HG02870 (cell line): Measurements from ENCODE around the gene RBFOX1.

Source experiments
- ATAC-seq: cut with Tn5 transposase; IDR thresholded peaks from one replicate; pipeline ENCODE4 v1.9.1; 2021; ENCODE audit warnings: mild to moderate bottlenecking, moderate library complexity; ENCODE audit not compliant: unreplicated experiment

Gene RBFOX1

DNA sequence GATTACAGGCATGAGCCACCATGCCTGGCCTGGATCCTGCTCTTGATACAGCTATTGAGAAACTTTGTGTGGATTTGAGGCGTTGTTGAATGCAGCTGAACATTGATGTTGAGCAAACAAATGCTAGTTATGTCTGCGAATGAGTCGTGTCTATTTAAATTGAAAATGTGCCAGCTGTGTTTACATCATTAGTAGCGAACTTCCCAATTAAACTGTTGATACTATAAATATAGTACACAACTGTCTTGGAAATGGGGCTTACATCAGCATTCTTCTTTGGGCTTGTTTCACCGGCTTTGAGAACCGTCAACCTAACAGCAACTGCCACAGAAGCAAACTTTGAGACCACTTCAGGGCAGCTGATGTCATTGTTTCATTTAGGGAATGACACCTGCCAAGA is 251.9 kb downstream of the RBFOX1 start:
- no peak for ATAC-seq

- ATAC-seq = no peak
Measured at GRCh38 chr16:7585705-7586104, 253.1 kb downstream of the RBFOX1 start.

DNA sequence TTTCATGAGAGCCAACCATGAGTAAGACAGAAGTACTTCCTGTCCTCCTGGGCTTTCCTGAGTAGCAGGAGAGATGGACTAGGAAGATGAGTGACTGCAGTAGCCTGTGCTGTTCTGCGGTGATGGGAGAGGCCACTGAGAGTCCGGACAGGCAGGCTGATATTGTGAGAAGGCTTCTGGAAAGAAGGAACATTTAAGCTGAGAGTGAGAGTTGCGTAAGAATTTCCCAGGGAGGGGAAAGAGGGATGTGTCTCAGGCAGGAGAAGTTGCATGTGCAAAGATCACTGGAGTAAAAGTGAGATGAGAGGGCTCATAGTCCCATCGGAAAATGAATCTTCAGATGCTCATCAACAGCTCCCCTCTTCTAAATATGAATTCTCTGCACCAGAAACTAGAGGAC is 258.3 kb downstream of the RBFOX1 start:
- no peak for ATAC-seq

DNA sequence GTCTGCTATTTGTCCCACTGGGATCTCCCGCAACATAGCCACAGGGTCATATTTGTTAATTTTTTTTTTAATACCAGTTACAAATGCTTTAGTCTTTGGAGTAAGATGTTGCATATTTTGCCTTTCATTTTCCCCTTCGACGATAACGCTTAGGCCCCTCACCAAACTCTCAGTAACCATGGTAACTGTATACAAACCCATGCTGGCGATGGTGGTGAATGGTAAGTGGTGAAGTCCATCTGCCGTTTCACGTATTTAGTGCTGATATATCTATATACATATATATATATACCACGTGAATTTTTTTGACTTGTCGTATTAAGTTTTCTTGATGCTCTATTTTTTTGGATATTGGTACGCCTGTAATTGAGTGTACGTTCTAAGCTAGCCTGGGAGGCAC is 263.7 kb downstream of the RBFOX1 start:
- no peak for ATAC-seq

GRCh38 chr16:7597677-7598076 is 265.0 kb downstream of the RBFOX1 start:
- no peak for ATAC-seq

GRCh38 chr16:7601100-7601499 is 268.5 kb downstream of the RBFOX1 start:
- ATAC-seq = no peak

DNA sequence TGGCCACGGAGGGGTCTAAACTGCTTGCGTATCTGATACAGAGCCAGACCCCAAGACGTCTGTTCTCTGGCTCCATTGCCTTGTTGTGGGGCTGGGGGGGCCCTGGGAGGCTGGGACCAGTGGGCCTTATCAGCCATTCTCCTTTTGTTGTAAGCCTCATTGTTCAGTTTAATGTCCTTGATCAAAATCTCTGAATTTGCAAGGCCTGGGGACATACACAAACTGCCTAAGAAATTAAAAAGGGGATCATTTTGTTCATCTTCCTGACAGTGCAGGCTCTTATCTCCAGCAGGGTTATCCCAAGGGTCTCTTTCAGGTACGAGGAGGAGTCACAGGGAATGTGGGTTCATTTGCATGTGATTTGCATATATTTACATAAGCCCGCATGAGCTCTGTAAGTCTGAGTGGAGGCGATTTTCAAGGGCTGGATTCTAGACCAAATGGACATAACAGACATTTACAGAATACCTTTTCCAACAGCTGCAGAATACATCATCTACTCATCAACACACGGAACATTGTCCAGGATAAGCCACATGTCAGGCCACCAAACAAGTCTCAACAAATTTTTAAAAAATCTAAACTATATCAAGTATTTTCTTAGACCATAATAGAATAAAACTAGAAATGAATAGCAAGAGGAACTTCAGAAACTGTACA is 269.8 kb downstream of the RBFOX1 start:
- no peak for ATAC-seq

DNA sequence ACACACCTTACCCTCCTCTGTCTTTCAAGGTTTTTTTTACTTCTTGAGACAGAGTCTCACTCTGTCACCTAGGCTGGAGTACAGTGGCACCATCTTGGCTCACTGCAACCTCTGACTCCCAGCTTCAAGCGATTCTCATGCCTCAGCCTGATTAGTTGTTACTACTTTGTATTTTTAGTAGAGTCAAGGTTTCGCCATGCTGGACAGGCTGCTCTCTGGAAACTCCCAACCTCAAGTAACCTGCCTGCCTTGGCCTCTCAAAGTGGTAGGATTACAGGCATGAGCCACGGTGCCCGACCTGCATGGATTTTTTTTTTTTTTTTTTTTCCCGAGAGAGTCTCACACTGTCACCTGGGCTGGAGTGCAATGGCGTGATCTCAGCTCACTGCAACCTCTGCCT is 273.2 kb downstream of the RBFOX1 start:
- ATAC-seq = no peak

DNA sequence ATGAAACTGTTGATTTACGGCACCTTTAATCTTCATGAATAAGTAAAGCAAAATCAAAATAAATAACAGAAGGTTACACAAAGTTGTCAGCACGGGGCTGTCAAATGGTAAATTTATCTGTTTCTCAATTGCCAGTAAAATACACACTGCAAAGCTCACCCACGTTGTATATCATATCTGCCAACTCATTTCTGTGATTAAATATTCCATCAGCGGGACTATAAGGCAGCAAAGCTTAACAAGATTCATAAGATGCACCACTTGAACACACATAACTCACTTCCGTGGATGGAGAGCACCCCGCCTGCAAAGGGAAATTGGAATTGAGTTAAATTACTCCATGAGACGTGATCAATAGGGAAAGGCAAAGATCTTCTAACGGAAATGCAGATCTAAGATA is 280.0 kb downstream of the RBFOX1 start:
- ATAC-seq = no peak

DNA sequence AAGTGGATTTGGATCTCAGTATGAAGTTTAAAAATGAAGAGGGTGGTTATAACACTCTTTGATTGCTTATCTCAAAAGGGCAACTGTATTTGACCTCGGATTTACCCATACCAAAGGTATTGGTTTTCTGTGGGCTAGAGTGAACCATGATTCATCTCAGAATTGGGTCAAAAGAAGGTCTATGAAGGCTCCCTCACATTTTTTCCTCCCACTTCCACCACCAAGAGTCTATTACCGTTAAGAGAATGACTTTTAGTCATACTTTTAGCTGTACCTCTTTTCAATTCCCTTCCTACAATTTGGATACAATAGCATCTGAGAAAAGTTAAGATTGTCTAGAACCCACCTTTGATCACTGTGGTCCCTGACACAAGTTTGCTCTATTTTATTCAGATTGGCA is 280.9 kb downstream of the RBFOX1 start:
- ATAC-seq = no peak

DNA sequence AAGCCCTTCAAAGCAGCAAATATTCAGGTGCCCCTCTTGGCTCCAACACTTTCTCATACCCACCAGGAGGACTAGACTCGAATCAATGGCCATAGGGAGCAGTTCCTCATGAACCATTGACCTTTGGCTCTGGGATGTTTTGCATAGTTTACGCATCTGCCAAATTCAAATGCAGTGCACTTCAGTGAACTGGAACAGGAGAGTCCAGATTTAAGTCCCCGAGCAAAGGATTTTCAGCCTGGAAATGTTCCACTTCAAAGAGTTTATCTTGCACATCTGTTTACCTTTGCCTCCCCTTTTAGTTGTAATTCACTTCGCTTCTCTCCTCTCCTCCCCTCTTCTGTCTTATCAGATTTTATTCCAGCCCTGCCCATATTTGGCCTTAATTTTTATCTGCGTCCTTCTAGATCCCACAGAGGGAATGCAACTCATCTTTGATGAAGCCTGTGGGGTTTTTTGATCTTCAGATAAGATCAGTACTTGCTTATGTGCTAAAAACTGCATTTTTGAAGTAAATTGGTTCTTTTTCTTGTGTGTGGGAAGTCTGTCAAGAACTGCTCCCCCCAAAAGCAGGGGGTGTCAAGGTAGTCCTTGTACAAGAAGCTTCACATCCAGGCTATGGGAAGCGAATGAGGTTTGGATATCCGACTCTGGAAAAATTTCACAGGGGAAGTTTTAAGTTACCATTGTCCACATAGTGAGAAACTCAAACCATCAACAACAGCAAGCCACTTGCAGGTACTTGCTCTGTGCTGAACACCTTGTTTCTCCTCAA is 281.6 kb downstream of the RBFOX1 start:
- no peak for ATAC-seq

DNA sequence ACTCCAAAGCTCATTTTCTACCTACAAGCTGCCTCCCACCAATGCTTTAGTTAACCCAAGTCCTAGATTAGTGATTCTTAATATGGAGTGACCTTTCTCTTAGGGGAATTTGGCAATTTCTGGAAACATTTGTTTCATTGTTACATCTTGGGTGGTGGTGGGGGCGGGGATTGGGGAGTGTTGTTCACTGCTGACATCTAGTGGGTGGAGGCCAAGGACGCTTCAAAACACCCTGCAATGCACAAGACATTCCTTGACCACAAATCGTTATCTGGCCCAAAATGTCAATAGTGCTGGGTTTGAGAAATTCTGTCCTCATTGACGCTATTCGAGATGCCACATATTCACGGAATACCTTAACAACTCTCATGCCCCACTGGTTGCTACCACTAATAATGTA is 282.9 kb downstream of the RBFOX1 start:
- no peak for ATAC-seq

DNA sequence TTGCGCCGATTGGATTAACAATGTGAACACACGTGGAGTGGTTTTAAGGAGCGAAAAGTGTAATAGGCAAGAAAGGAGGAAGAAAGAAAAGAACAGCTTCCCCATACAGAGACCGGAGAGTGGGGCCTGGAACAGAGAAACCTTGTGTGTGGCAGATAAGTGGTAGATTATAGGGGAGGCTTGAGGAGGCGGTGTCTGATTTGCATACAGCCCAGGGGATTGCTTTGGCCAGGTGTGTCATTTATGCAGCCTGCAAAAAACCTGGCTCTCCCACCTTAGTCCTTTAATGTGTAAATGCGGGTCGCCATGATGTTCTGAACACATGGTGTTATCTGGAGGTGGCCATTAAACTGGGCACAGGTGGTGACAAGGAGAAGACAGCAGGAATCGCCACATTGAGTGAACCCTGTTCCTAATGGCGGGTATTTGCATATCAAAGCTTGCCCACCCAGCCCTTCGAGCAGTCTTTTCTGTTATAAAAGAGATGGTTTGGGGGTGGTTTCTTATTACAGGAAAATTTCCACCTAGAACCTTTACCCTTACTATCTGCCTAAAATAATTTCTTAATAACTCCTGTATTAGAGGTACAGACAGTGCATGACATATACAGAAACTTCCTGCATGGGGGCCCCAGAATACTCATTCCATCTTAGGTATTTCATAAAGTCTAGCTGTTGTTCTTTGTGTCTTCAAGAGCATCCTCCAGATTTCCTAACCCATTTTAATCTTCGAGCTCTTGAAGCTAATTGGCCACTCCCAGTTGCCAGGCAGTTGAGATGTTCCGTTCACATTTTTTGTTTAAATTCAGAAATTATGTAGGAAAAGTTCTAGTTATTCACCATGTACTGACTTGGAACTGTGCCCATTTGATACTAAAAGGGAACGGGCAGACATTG is 292.5 kb downstream of the RBFOX1 start:
- ATAC-seq = no peak

GRCh38 chr16:7628981-7629380 is 296.3 kb downstream of the RBFOX1 start:
- no peak for ATAC-seq

GRCh38 chr16:7629571-7629970 is 296.9 kb downstream of the RBFOX1 start:
- ATAC-seq = no peak

- ATAC-seq = no peak
Measured at GRCh38 chr16:7637446-7637845, 304.8 kb downstream of the RBFOX1 start.

- no peak for ATAC-seq
Measured at GRCh38 chr16:7638306-7638705, 305.7 kb downstream of the RBFOX1 start.

GRCh38 chr16:7640334-7640733 is 307.7 kb downstream of the RBFOX1 start:
- ATAC-seq = no peak

DNA sequence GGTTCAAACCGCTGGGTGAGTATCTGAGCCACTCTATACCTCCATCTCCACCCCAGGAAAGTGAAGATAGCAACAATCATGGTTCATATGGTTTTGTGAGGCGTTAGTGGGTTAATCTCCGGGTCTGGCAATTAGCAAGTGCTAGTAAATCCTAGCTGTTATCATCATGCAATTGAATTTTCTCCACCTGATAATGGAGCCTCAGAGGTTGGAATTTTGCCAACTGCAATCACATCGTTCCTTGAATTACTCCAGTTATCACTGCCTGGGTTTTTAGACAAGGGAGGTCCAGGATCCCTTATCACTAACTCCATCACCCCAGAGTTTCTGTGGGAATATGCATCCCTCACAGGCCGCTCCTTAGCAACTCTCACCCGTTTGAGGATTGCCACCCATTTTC is 311.5 kb downstream of the RBFOX1 start:
- ATAC-seq = no peak

GRCh38 chr16:7644811-7645210 is 312.2 kb downstream of the RBFOX1 start:
- ATAC-seq = no peak

GRCh38 chr16:7646821-7647500 is 314.3 kb downstream of the RBFOX1 start:
- no peak for ATAC-seq
